Activated naive CD4-positive, alpha-beta T cell treated with anti-CD3 and anti-CD28 coated beads for 36 hours (primary cell): ENCODE measurements around the gene TAS2R10. TPM values are rescaled to one million over a fixed set of nuclear protein-coding genes. Genes with fewer than 3 reads are reported as not detected.
"Not testable (repeated sequence)": the region's sequence is repeated elsewhere in the genome, so short reads cannot be mapped to it uniquely, and the experiment has no call there.

Source experiments
- CTCF ChIA-PET: fragments of 350-600 bp; sonication (Branson Sonifier 250); formaldehyde crosslinking; loops from one replicate; lab custom pipeline; 2021; ENCODE audit warnings: antibody characterized with exemption; lab: Charles Lee
- DNase-seq: peaks from one replicate; pipeline ENCODE4 v3.0.0-alpha.2; 2020
- H3K27ac Mint-ChIP-seq: one replicate; pipeline ENCODE4 v1.8.0; 2021; ENCODE audit warnings: mild to moderate bottlenecking, mixed read lengths
- H3K27me3 Mint-ChIP-seq: one replicate; pipeline ENCODE4 v1.8.0; 2021; ENCODE audit warnings: low read depth, mixed read lengths
- H3K36me3 Mint-ChIP-seq: one replicate; pipeline ENCODE4 v1.8.0; 2021; ENCODE audit warnings: low read depth, mixed read lengths
- H3K4me1 Mint-ChIP-seq: one replicate; pipeline ENCODE4 v1.8.0; 2021; ENCODE audit warnings: low read depth, mixed read lengths
- H3K4me3 Mint-ChIP-seq: one replicate; pipeline ENCODE4 v1.8.0; 2021; ENCODE audit warnings: mild to moderate bottlenecking, moderate library complexity, mixed read lengths
- H3K9me3 Mint-ChIP-seq: one replicate; pipeline ENCODE4 v1.8.0; 2021; ENCODE audit warnings: mixed read lengths
- intact Hi-C: fragments of 100-400 bp; cut with micrococcal nuclease; formaldehyde crosslinking; loops from one replicate; pipeline ENCODE4 v1.15.1; 2023
- total RNA-seq, 2 experiments: library from RNA; stranded (reverse); gene quantifications; one replicate each; pipeline ENCODE4 v1.2.3, GENCODE V29; 2021

Gene TAS2R10
- total RNA-seq, 2 experiments from 2014 or later = not detected

DNA sequence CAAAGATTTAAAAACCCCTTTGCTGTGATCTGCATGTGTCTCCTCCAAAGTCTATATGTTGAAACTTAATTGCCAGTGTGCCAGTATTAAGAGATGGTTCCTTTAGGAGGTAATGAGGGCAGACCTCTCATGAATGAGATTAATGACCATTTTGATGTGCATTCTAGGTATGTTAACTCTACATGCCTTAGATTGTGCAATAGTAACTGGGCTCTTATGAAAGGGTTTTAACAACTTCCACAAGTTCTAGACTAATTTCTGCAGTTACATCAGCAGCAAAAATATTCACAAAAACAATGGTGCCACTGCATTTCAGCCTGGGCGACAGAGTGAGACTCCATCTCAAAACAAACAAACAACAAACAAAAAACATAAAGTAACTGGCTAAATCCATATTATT is 3.8 kb upstream of the TAS2R10 start:
- CTCF ChIA-PET = no interaction called here
- Mint-ChIP-seq H3K4me3 (no peak overlapping the region), H3K27me3 (no peaks in the 10 kb centered on the region), H3K27ac (no peak overlapping the region), H3K36me3 (no peaks in the 10 kb centered on the region), H3K9me3 (no peaks in the 10 kb centered on the region), H3K4me1 (no peaks in the 10 kb centered on the region)
- DNase-seq = no peak
- intact Hi-C loops = no loop called here

DNA sequence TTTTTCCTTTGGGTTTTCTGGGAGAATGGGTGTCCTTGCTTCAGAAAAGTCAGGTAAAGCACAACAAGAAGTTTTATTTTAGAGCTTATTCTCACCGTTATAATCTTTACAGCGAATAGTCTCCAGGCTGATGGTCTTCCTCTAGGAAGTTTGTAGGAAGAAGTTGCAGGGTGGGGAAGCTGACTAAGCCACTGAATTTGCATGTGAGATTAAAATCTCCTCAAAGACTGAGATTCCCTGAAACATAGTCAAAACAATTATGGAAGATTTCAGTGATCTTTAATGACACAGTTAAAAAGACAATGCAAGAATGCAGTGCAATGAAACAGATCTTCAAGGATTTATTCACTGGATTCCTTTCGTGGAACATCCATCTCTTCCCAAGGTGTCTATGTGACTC is 1.2 kb downstream of the TAS2R10 start:
- intact Hi-C loops = no loop called here
- no peak for DNase-seq
- Mint-ChIP-seq H3K4me1 (no peaks in the 10 kb centered on the region), H3K9me3 (no peaks in the 10 kb centered on the region), H3K4me3 (no peak overlapping the region), H3K27ac (no peak overlapping the region), H3K36me3 (no peaks in the 10 kb centered on the region), H3K27me3 (no peaks in the 10 kb centered on the region)
- CTCF ChIA-PET = no interaction called here

DNA sequence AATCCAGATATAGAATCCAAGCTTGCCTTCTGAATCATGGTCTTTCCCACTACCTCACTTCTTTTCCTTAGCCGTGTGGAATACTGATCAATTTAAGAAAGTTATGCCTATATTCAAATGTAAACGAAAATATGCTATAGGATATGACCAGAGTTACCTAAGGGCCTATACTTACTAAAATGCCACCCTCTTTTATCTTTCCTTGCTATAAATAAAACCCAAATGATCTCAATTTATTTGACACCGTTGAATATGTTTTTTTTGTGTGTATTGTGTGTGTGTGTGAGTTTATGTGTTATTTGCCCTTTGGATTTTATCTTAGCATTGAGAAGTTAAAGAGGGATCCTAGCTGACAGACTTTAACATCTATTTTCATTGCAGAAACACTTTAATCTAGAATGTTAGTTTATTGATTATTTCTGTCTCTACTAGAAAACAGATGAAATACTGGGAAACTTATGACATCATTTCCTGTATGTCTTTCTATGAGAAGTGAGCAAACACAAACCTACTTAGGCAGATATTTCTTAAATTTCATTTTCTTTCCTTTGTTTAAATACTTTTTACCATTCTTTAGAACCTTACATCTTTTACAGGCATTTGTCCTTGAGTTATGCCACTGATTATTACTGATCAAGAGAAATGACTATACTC is 14.1 kb downstream of the TAS2R10 start:
- CTCF ChIA-PET = no interaction called here

DNA sequence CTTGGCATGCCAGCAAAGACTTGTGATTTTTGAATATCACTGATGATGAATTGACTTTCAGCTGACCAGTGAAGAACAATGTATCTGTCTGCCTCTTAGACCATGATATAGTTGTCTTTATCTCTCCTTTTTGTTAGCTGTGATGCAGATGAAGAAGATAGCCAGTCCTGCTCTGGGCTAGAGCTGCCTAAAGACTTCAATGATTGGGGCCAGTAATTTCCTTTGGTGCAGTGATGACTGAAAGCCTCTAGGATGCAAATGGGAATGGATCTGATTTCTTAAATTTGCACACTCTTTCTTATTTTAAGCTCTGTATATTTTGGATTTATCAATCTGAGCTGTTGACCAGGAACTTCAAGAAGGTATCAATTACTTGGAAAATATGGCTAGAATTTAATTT is 16.1 kb downstream of the TAS2R10 start, which contains the start of gene TAS2R9:
Gene TAS2R9, minus strand, starts transcription at position 101 of the 400 bp plus-strand sequence. Its CDS starts 93 bp downstream, at position 8.
- CTCF ChIA-PET = interaction anchor here (0.6 kb wide), 1 partner anchor 55 kb away, joined by 3 read pairs; no protein-coding TSS in a partner anchor
- H3K27ac Mint-ChIP-seq = no peak within 1 kb of the TSS
- no peak within 1 kb of the TSS for H3K4me3 Mint-ChIP-seq
- no peak for DNase-seq
- no peaks in the 10 kb centered on the region for H3K36me3 Mint-ChIP-seq
- H3K4me1 Mint-ChIP-seq = no peaks in the 10 kb centered on the region
- intact Hi-C loops = no loop called here
- H3K9me3 Mint-ChIP-seq = no peaks in the 10 kb centered on the region
- H3K27me3 Mint-ChIP-seq = peaks cover 16% of the 10 kb centered on the region

More for the DNA sequence above, 14.1 kb downstream of the TAS2R10 start:
- no peak overlapping the region for H3K27ac Mint-ChIP-seq
- no peak overlapping the region for H3K4me3 Mint-ChIP-seq
- no peak for DNase-seq
- H3K9me3 Mint-ChIP-seq = no peaks in the 10 kb centered on the region
- H3K4me1 Mint-ChIP-seq = no peaks in the 10 kb centered on the region
- H3K36me3 Mint-ChIP-seq = no peaks in the 10 kb centered on the region
- intact Hi-C loops = no loop called here
- peaks cover 14% of the 10 kb centered on the region for H3K27me3 Mint-ChIP-seq

DNA sequence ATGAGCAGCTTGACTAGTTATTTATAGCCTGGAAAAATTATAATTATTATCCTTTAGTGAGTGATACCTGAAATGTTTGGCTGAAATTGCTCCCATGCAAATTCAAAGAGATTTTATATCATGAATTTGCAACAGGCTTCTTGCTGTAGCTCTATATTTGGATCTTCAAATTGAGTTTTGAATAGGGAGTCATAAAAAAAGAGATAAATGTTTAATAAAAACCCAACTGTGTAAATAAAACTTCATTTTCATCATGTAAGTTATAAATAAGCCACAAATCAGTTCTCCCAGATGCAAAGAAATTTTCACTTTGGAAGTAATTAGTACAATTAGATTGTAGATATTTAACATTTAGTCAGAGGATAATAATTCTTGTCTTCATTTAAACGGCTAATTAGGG is 19.0 kb downstream of the TAS2R10 start, which contains the start of gene TAS2R8:
Gene TAS2R8, minus strand, starts transcription at position 101 of the 400 bp plus-strand sequence. CDS start 306 bp downstream, outside the sequence.
- CTCF ChIA-PET = no interaction called here
- peaks cover 23% of the 10 kb centered on the region for H3K27me3 Mint-ChIP-seq
- no peaks in the 10 kb centered on the region for H3K36me3 Mint-ChIP-seq

DNA sequence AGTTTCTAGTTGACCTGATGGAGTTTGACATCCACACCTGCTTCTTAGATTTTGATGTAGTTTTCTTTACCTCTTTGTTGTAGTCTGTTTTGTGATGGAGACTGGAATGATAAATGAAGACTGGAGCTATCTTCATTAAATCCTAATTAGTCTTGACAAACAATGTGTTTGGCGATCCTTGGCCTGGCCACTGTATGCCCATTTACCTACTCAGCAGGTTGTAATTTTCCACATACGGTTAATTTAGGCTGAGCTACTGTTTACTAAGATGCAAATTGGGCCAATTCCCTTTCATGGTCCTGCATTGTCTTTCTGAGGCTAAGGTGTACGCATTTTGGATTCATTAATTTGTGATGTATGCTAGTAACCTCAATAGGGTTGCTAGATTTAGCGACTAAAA is 23.6 kb downstream of the TAS2R10 start, which contains the start of gene TAS2R7:
Gene TAS2R7, minus strand, starts transcription at position 41 of the 400 bp plus-strand sequence. CDS start 57 bp downstream, outside the sequence.
- H3K36me3 Mint-ChIP-seq = no peaks in the 10 kb centered on the region
- peaks cover 16% of the 10 kb centered on the region for H3K27me3 Mint-ChIP-seq
- CTCF ChIA-PET = no interaction called here
- no peak within 1 kb of the TSS for H3K27ac Mint-ChIP-seq
- no peak within 1 kb of the TSS for H3K4me3 Mint-ChIP-seq
- H3K4me1 Mint-ChIP-seq = no peaks in the 10 kb centered on the region
- intact Hi-C loops = no loop called here
- no peaks in the 10 kb centered on the region for H3K9me3 Mint-ChIP-seq
- DNase-seq = no peak

More for the DNA sequence above, 19.0 kb downstream of the TAS2R10 start, which contains the start of gene TAS2R8:
- H3K9me3 Mint-ChIP-seq = no peaks in the 10 kb centered on the region
- H3K4me1 Mint-ChIP-seq = no peaks in the 10 kb centered on the region
- no peak within 1 kb of the TSS for H3K4me3 Mint-ChIP-seq
- intact Hi-C loops = no loop called here
- DNase-seq = no peak
- H3K27ac Mint-ChIP-seq = no peak within 1 kb of the TSS

DNA sequence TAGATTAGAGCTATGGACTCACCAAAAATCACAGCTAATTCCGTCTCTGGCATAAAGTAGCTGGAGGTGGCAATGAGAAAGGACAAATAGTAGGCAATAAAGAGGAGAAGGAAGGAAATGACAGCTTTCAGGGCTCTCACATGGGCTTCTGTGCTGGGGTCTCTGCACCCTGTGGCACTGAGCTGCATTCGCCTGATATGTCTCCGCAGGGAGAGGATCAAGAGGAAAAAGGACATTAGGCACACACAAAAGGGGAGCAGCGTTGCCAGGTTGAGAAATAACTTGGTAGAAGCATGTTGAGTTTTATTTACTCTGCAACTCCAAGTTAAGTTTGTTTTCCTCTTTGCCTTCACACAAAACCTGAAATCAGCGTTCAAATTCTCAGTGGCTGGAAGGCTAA is 24.4 kb downstream of the TAS2R10 start:
- no peaks in the 10 kb centered on the region for H3K9me3 Mint-ChIP-seq
- H3K36me3 Mint-ChIP-seq = no peaks in the 10 kb centered on the region
- no peak overlapping the region for H3K27ac Mint-ChIP-seq
- H3K4me1 Mint-ChIP-seq = no peaks in the 10 kb centered on the region
- DNase-seq = no peak
- H3K4me3 Mint-ChIP-seq = no peak overlapping the region
- peaks cover 15% of the 10 kb centered on the region for H3K27me3 Mint-ChIP-seq
- intact Hi-C loops = no loop called here
- CTCF ChIA-PET = no interaction called here

DNA sequence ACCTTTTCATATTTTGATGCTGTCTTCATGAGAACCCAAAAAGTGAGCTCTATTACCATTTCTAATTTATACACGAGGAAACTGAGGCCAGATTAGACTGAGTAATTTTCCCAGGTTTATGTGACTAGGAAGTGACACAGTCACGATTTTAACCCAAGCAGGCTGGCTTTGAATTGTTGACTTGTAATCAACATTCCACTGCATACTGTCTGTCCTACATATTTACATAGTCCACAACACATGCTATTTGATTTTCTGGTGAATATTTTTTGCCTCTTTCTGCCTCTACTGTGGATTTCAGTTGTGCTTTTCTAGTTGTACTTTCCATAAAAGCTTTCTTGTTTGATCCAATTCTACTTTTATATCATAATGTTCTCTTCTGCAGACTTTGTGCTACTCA is 31.9 kb downstream of the TAS2R10 start:
- no peak for DNase-seq
- Mint-ChIP-seq H3K4me3 (no peak overlapping the region), H3K4me1 (no peaks in the 10 kb centered on the region), H3K27me3 (peaks cover 2% of the 10 kb centered on the region), H3K27ac (no peak overlapping the region), H3K9me3 (no peaks in the 10 kb centered on the region), H3K36me3 (no peaks in the 10 kb centered on the region)
- CTCF ChIA-PET = no interaction called here
- intact Hi-C loops = no loop called here

DNA sequence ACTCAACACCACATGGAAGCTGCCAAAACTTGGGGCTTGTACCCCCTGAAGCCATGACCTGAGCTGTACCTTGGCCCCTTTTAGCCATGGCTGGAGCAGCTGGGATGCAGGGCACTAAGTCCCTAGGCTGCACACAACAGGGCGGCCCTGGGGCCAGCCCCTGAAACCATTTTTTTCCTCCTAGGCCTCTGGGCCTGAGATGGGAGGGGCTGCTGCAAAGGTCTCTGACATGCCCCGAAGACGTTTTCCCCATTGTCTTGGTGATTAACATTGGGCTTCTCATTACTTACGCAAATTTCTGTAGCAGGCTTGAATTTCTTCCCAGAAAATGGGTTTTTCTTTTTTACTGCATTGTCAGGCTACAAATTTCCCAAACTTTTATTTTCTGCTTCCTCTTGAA is 34.4 kb downstream of the TAS2R10 start:
- intact Hi-C loops, H3K9me3 Mint-ChIP-seq, CTCF ChIA-PET, H3K27ac Mint-ChIP-seq, H3K4me1 Mint-ChIP-seq, H3K27me3 Mint-ChIP-seq, DNase-seq, H3K36me3 Mint-ChIP-seq, H3K4me3 Mint-ChIP-seq: not testable (repeated sequence)

DNA sequence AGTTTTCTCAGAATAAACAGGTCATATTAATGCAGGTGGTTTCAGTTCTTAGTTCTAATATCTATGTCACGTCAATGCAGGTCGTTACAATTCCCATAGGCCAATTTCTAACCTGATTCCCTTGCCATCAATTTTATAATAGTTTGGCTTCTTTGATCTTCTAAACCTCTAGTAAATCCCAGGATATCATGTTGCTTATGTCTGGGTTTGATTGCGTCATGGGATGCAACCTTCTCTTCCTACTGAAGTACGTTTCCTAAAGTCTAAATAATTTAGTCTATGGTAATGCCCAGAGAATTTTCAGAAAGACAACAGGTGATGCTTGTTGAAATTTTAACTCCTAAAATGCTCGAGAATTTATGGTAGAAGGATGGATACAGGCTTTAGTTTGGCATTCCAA is 42.9 kb downstream of the TAS2R10 start:
- Mint-ChIP-seq H3K27me3 (peaks cover 5% of the 10 kb centered on the region), H3K27ac (no peak overlapping the region), H3K36me3 (no peaks in the 10 kb centered on the region), H3K4me3 (no peak overlapping the region), H3K9me3 (no peaks in the 10 kb centered on the region), H3K4me1 (no peaks in the 10 kb centered on the region)
- DNase-seq = no peak
- CTCF ChIA-PET = interaction anchor here (1.0 kb wide), 1 partner anchor 704 kb away, joined by 4 read pairs; no protein-coding TSS in a partner anchor
- intact Hi-C loops = no loop called here

DNA sequence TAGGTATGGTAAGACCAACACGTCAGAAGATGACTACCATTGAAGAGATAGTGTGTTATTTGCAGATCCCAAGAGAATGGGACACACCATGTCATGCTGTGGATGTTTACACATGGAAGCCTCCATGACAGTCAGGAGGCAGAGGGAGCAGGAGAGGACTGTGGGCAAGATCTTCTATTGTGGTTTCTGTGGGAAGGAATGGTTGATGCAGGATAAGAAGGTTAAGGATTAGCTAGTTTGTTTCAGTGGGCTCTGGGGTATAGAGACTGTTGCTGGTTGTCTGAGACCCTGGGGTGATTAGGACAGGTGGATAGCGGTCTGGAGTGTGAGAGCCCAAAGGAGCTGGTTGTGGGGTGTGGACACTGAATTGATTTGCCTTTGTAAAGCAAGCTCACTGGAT is 47.1 kb downstream of the TAS2R10 start:
- CTCF ChIA-PET = interaction anchor here (0.6 to 2.7 kb wide), 3 partner anchors 421 to 708 kb away, joined by 3 to 9 read pairs (median 6); no protein-coding TSS in a partner anchor
- Mint-ChIP-seq H3K4me1 (no peaks in the 10 kb centered on the region), H3K36me3 (no peaks in the 10 kb centered on the region), H3K9me3 (no peaks in the 10 kb centered on the region), H3K27me3 (peaks cover 3% of the 10 kb centered on the region), H3K4me3 (no peak overlapping the region), H3K27ac (no peak overlapping the region)
- intact Hi-C loops = no loop called here
- DNase-seq = no peak
